Fibroblast of mammary gland (primary cell): ENCODE results near the gene BBX.

ENCODE experiments used
- DNase-seq: peaks from one replicate; pipeline ENCODE4 v3.0.0-alpha.2; 2010; ENCODE audit warnings: low read depth
- H3K4me3 ChIP-seq: 2 replicates; pipeline ENCODE4 v1.5.1; 2011; ENCODE audit warnings: low read depth, mild to moderate bottlenecking, low read length, moderate library complexity; ENCODE audit not compliant: control insufficient read depth
- CTCF ChIP-seq: conservative IDR thresholded peaks from 2 replicates; pipeline ENCODE4 v1.5.1; 2011; ENCODE audit warnings: low read depth, low read length, inconsistent platforms; ENCODE audit not compliant: control insufficient read depth, insufficient read depth

Gene BBX

GRCh38 chr3:107578523-107578922 is 55.8 kb downstream of the BBX start:
- DNase-seq = no peak
- no peak overlapping the region for H3K4me3 ChIP-seq
- peak; percentile 10 for TF ChIP-seq CTCF

- H3K4me3 ChIP-seq = no peak overlapping the region
- no peak for DNase-seq
- TF ChIP-seq CTCF = no peak
Measured at GRCh38 chr3:107579371-107579770, 56.6 kb downstream of the BBX start.

GRCh38 chr3:107581230-107581629 is 58.5 kb downstream of the BBX start:
- no peak for DNase-seq
- no peak for TF ChIP-seq CTCF
- no peak overlapping the region for H3K4me3 ChIP-seq

- H3K4me3 ChIP-seq = no peak overlapping the region
- TF ChIP-seq CTCF = no peak
- DNase-seq = no peak
Measured at GRCh38 chr3:107588217-107588616, 65.5 kb downstream of the BBX start.

GRCh38 chr3:107589454-107589853 is 66.7 kb downstream of the BBX start:
- no peak for TF ChIP-seq CTCF
- no peak for DNase-seq
- no peak overlapping the region for H3K4me3 ChIP-seq

GRCh38 chr3:107590786-107591185 is 68.0 kb downstream of the BBX start:
- H3K4me3 ChIP-seq = no peak overlapping the region
- TF ChIP-seq CTCF = no peak
- DNase-seq = no peak

- H3K4me3 ChIP-seq = no peak overlapping the region
- TF ChIP-seq CTCF = no peak
- DNase-seq = no peak
Measured at GRCh38 chr3:107592073-107592472, 69.3 kb downstream of the BBX start.
